KMS-11 (cell line): ENCODE measurements around the gene RNF208.

Experiments used
- H2AFZ ChIP-seq: fragments of 200-600 bp; sonication (generic); 2 replicates; pipeline ENCODE4 v1.6.1; 2016; ENCODE audit warnings: antibody characterized with exemption, mixed run types, low read depth
- H3K27ac ChIP-seq: fragments of 200-600 bp; sonication (generic); 2 replicates; pipeline ENCODE4 v1.6.1; 2016; ENCODE audit warnings: mild to moderate bottlenecking, mixed run types
- H3K27me3 ChIP-seq: fragments of 200-600 bp; sonication (generic); 2 replicates; pipeline ENCODE4 v1.6.1; 2017; ENCODE audit warnings: mild to moderate bottlenecking, low read depth, mixed run types, moderate library complexity; ENCODE audit not compliant: insufficient read depth
- H3K36me3 ChIP-seq: fragments of 200-600 bp; sonication (generic); 2 replicates; pipeline ENCODE4 v1.6.1; 2017; ENCODE audit warnings: mild to moderate bottlenecking, mixed run types; ENCODE audit not compliant: insufficient read depth
- H3K4me1 ChIP-seq: fragments of 200-600 bp; sonication (generic); 2 replicates; pipeline ENCODE4 v1.6.1; 2016; ENCODE audit warnings: mild to moderate bottlenecking, low read depth, mixed run types; ENCODE audit not compliant: poor library complexity, severe bottlenecking
- H3K4me2 ChIP-seq: fragments of 200-600 bp; sonication (generic); 2 replicates; pipeline ENCODE4 v1.7.0; 2016; ENCODE audit warnings: mild to moderate bottlenecking, mixed run types
- H3K4me3 ChIP-seq: fragments of 200-600 bp; sonication (generic); IDR thresholded peaks from 2 replicates; pipeline ENCODE4 v1.6.1; 2017; ENCODE audit warnings: low read depth, low read length, mixed read lengths; ENCODE audit not compliant: insufficient read depth
- H3K79me2 ChIP-seq: fragments of 200-600 bp; sonication (generic); 2 replicates; pipeline ENCODE4 v1.6.1; 2016; ENCODE audit warnings: low read depth, mixed run types; ENCODE audit not compliant: insufficient read depth
- H3K9ac ChIP-seq: fragments of 200-600 bp; sonication (generic); 2 replicates; pipeline ENCODE4 v1.6.1; 2016; ENCODE audit warnings: mild to moderate bottlenecking, mixed run types
- H4K20me1 ChIP-seq: fragments of 200-600 bp; sonication (generic); 2 replicates; pipeline ENCODE4 v1.6.1; 2016; ENCODE audit warnings: mild to moderate bottlenecking, mixed run types; ENCODE audit not compliant: insufficient read depth
- TF ChIP-seq, protein P1 (sequence below): fragments of 200-600 bp; sonication (generic); conservative IDR thresholded peaks from 2 replicates; pipeline ENCODE4 v1.6.1; 2017; ENCODE audit warnings: low read depth, mild to moderate bottlenecking, antibody characterized with exemption, low read length, moderate library complexity, mixed read lengths

Gene RNF208

DNA sequence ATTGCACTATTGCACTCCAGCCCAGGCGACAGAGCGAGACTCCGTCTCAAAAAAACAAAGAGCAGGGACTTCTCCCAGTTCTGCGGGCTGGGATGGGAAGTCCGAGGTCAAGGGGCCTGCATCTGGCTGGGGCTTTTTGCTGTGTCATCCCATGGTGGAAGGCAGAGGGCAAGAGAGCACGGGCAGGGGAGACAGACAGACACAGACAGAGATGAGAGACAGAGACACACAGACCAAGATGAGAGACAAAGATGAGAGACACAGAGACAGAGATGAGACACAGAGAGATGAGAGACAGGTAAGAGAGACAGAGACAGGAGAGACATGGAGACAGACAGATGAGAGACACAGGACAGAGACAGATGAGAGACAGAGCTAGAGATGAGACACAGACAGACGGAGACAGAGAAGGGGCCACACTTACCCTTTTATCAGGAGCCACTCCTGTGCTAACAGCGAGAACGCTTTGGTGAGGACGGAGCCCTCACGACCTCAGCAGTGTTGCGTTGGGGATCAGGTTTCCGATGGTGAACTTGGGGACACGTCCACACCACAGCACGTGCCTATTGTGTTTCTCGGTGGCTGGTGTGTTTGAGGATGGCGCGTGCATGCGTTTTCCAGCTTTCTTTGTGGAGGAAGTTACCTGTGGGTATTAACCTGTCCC lies 46.6 kb upstream of the RNF208 start:
- no peaks in the 10 kb centered on the region for H4K20me1 ChIP-seq
- TF ChIP-seq, protein P1, sequence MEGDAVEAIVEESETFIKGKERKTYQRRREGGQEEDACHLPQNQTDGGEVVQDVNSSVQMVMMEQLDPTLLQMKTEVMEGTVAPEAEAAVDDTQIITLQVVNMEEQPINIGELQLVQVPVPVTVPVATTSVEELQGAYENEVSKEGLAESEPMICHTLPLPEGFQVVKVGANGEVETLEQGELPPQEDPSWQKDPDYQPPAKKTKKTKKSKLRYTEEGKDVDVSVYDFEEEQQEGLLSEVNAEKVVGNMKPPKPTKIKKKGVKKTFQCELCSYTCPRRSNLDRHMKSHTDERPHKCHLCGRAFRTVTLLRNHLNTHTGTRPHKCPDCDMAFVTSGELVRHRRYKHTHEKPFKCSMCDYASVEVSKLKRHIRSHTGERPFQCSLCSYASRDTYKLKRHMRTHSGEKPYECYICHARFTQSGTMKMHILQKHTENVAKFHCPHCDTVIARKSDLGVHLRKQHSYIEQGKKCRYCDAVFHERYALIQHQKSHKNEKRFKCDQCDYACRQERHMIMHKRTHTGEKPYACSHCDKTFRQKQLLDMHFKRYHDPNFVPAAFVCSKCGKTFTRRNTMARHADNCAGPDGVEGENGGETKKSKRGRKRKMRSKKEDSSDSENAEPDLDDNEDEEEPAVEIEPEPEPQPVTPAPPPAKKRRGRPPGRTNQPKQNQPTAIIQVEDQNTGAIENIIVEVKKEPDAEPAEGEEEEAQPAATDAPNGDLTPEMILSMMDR = no peak
- no peak overlapping the region for H3K4me3 ChIP-seq
- no peaks in the 10 kb centered on the region for H3K36me3 ChIP-seq
- peaks cover 26% of the 10 kb centered on the region for H3K4me1 ChIP-seq
- H3K27ac ChIP-seq = no peak overlapping the region
- no peak overlapping the region for H3K4me2 ChIP-seq
- no peaks in the 10 kb centered on the region for H3K27me3 ChIP-seq
- no peak overlapping the region for H3K9ac ChIP-seq
- H2AFZ ChIP-seq = no peak overlapping the region
- H3K79me2 ChIP-seq = no peaks in the 10 kb centered on the region

DNA sequence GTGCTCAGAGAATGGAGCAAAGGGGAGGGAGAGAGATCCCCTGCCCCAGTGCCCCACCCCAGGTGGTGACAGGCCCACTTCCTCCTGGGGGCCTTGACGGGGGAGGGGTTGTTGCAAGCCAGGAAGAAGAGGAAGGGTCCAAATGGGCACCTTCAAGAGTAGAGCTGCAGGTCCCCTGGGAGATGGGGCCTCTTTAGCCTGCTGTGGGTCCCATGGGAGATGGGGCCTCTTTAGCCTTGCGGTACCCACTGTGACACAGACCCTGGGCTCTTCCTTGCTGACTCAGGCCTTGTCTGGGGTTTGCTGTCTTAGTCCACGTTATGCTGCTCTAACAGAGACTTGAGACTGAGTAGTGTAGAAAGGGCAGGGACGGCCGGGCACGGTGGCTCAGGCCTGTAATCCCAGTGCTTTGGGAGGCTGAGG lies 45.9 kb upstream of the RNF208 start:
- TF ChIP-seq, protein P1 = no peak
- H2AFZ ChIP-seq = no peak overlapping the region
- H3K4me2 ChIP-seq = no peak overlapping the region
- H3K9ac ChIP-seq = no peak overlapping the region
- H3K79me2 ChIP-seq = no peaks in the 10 kb centered on the region
- no peak overlapping the region for H3K4me3 ChIP-seq
- H3K36me3 ChIP-seq = no peaks in the 10 kb centered on the region
- H4K20me1 ChIP-seq = no peaks in the 10 kb centered on the region
- H3K27ac ChIP-seq = no peak overlapping the region
- H3K4me1 ChIP-seq = peaks cover 26% of the 10 kb centered on the region
- H3K27me3 ChIP-seq = no peaks in the 10 kb centered on the region

DNA sequence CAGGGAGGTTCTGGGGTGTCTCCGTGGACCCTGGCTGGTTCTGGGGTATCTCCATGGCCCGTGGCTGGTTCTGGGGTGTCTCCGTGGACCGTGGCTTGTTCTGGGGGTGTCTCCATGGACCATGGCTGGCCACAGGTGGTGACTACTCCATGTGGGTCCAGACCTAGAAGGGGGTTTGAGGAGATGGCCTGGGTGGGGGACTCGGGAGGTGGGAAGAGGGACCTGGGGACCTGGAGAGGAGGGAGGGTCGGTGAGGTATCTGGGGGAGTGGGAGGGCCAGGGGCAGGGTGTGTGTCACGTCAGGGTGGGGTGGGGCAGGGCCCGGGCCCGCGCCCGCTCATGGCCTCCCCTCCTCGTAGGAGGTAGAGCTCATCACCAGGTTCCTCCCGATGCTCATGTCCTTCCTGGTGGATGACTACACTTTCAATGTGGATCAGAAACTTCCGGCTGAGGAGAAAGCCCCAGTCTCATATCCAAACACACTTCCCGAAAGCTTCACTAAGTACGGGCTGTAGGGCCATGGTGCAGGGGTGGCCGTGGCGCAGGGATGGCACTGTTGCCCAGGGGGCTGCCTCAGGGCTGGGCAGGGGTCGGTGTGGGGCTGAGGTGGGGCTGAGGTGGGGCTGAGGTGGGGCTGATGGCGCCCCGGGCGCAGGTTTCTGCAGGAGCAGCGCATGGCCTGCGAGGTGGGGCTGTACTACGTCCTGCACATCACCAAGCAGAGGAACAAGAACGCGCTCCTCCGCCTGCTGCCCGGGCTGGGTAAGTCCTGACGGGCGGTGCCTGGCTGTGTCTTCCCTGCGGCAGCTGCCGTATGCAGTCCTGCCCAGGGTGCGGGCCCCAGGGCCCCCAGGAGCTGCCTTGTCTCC lies 44.8 kb upstream of the RNF208 start:
- TF ChIP-seq, protein P1 = no peak
- Histone ChIP-seq H3K4me3 (no peak overlapping the region), H3K79me2 (no peaks in the 10 kb centered on the region), H3K4me1 (peaks cover 22% of the 10 kb centered on the region), H3K27me3 (no peaks in the 10 kb centered on the region), H3K36me3 (no peaks in the 10 kb centered on the region), H3K9ac (no peak overlapping the region), H3K27ac (no peak overlapping the region), H2AFZ (no peak overlapping the region), H4K20me1 (no peaks in the 10 kb centered on the region), H3K4me2 (no peak overlapping the region)

DNA sequence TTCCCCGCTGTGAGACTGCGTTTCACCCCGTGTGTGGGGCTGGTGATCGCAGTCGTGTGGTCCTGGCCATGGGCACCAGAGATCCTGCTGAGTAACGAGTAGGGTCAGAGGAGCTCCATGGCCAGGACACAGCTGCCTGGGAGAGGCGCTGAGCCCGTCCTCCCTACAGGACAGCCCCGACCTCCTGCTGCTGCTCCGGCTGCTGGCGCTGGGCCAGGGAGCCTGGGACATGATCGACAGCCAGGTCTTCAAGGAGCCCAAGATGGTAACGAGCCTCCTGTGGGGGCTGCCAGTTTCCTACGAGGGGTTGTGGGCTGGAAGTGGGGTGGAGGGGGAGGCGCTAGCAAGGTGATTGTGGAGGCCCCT lies 44.1 kb upstream of the RNF208 start:
- no peak overlapping the region for H3K4me2 ChIP-seq
- H3K27me3 ChIP-seq = no peaks in the 10 kb centered on the region
- H3K36me3 ChIP-seq = no peaks in the 10 kb centered on the region
- H3K4me3 ChIP-seq = no peak overlapping the region
- no peaks in the 10 kb centered on the region for H4K20me1 ChIP-seq
- TF ChIP-seq, protein P1 = no peak
- H3K9ac ChIP-seq = no peak overlapping the region
- H2AFZ ChIP-seq = no peak overlapping the region
- H3K4me1 ChIP-seq = peaks cover 16% of the 10 kb centered on the region
- no peaks in the 10 kb centered on the region for H3K79me2 ChIP-seq
- no peak overlapping the region for H3K27ac ChIP-seq
